ENCODE data around the gene EGR4.

EGR4 gene

GRCh38 chr2:73256618-73256922 lies 36.8 kb downstream of the EGR4 start (continued):
- TF ChIP-seq CSRNP3 (CRISPR knock-in tag; IDR thresholded peaks at IDR 0.05) = no peak
- TF ChIP-seq ZFP3 (CRISPR knock-in tag; IDR thresholded peaks at IDR 0.05) = no peak
- no peak for TF ChIP-seq ARNTL (CRISPR knock-in tag; IDR thresholded peaks at IDR 0.05; ENCODE audit: borderline replicate concordance, low read depth)
- TF ChIP-seq ISL1 (CRISPR knock-in tag; IDR thresholded peaks at IDR 0.05) = no peak
- no peak for TF ChIP-seq GLIS3 (CRISPR knock-in tag; IDR thresholded peaks at IDR 0.05)

GRCh38 chr2:73255907-73256617 lies 37.3 kb downstream of the EGR4 start:
- peak; percentile 5 for ATAC-seq
- TF ChIP-seq CSRNP3 (CRISPR knock-in tag; IDR thresholded peaks at IDR 0.05) (no peak), TCF4 (CRISPR knock-in tag; IDR thresholded peaks at IDR 0.05; ENCODE audit: borderline replicate concordance) (no peak), PPARA (CRISPR knock-in tag; IDR thresholded peaks at IDR 0.05; ENCODE audit: borderline replicate concordance) (no peak), ZFP30 (CRISPR knock-in tag; IDR thresholded peaks at IDR 0.05) (no peak), POU6F1 (CRISPR knock-in tag; IDR thresholded peaks at IDR 0.05; ENCODE audit: borderline replicate concordance, low read depth) (no peak)
- TF ChIP-seq, protein P1, sequence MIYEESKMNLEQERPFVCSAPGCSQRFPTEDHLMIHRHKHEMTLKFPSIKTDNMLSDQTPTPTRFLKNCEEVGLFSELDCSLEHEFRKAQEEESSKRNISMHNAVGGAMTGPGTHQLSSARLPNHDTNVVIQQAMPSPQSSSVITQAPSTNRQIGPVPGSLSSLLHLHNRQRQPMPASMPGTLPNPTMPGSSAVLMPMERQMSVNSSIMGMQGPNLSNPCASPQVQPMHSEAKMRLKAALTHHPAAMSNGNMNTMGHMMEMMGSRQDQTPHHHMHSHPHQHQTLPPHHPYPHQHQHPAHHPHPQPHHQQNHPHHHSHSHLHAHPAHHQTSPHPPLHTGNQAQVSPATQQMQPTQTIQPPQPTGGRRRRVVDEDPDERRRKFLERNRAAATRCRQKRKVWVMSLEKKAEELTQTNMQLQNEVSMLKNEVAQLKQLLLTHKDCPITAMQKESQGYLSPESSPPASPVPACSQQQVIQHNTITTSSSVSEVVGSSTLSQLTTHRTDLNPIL (CRISPR knock-in tag; IDR thresholded peaks at IDR 0.05; ENCODE audit: low read depth) = no peak

DNA sequence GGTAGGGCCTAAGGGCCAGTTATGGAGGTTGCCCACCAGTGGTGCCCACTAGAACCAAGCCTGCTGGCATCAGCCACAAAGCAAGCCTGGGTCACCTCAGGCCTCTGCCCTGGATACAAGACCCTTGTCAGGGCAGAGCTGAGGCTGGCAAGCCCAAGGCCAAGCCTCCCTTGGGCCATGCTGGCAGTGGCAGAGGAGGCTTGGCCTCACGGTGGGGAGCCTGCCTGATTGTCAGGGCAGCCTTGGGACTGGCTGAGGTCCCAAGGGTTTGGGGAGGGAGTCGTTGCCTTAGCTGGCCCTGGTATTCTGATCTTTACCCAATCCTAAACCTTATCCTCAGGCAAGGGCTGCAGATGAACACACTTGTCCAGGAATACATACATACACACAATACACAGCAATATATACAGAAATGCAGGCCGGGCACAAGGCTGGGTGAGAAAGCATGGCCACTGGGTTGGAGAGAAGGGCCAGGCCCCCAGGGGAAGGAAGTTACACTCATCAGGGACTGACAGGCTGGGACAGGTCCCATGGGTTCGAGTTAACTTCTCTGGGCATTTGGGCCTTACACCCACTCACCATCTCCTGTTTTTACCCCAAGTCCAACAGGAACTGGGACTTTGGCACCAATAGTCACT lies 38.2 kb downstream of the EGR4 start:
- TF ChIP-seq ZNF565 (CRISPR knock-in tag; conservative IDR thresholded peaks at IDR 0.05; ENCODE audit: low read depth) = no peak
- TF ChIP-seq ZNF70 (CRISPR knock-in tag; IDR thresholded peaks at IDR 0.05) = no peak
- TF ChIP-seq, protein P2, sequence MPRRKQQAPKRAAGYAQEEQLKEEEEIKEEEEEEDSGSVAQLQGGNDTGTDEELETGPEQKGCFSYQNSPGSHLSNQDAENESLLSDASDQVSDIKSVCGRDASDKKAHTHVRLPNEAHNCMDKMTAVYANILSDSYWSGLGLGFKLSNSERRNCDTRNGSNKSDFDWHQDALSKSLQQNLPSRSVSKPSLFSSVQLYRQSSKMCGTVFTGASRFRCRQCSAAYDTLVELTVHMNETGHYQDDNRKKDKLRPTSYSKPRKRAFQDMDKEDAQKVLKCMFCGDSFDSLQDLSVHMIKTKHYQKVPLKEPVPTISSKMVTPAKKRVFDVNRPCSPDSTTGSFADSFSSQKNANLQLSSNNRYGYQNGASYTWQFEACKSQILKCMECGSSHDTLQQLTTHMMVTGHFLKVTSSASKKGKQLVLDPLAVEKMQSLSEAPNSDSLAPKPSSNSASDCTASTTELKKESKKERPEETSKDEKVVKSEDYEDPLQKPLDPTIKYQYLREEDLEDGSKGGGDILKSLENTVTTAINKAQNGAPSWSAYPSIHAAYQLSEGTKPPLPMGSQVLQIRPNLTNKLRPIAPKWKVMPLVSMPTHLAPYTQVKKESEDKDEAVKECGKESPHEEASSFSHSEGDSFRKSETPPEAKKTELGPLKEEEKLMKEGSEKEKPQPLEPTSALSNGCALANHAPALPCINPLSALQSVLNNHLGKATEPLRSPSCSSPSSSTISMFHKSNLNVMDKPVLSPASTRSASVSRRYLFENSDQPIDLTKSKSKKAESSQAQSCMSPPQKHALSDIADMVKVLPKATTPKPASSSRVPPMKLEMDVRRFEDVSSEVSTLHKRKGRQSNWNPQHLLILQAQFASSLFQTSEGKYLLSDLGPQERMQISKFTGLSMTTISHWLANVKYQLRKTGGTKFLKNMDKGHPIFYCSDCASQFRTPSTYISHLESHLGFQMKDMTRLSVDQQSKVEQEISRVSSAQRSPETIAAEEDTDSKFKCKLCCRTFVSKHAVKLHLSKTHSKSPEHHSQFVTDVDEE (CRISPR knock-in tag; IDR thresholded peaks at IDR 0.05) = no peak
- no peak for TF ChIP-seq CSRNP3 (CRISPR knock-in tag; IDR thresholded peaks at IDR 0.05)
- TF ChIP-seq POU6F1 (CRISPR knock-in tag; IDR thresholded peaks at IDR 0.05; ENCODE audit: borderline replicate concordance, low read depth) = no peak
- TF ChIP-seq SNAI2 (CRISPR knock-in tag; IDR thresholded peaks at IDR 0.05) = no peak
- peak; percentile 13 for ATAC-seq
